Kidney epithelial cell (primary cell): ENCODE results near the gene GRB10. TPM values are rescaled to one million over a fixed set of nuclear protein-coding genes. Genes with fewer than 3 reads are reported as not detected.

Source experiments
- DNase-seq: peaks from one replicate; pipeline ENCODE4 v3.0.0-alpha.2; 2010; ENCODE audit warnings: low read depth
- H3K27me3 ChIP-seq: 2 replicates; pipeline ENCODE4 v1.6.0; 2011; ENCODE audit warnings: low read length; ENCODE audit not compliant: control insufficient read depth, insufficient read depth
- H3K36me3 ChIP-seq: 2 replicates; pipeline ENCODE4 v1.5.1; 2011; ENCODE audit warnings: low read length; ENCODE audit not compliant: control insufficient read depth, insufficient read depth
- H3K4me3 ChIP-seq: 2 replicates; pipeline ENCODE4 v1.5.1; 2011; ENCODE audit warnings: low read depth, mild to moderate bottlenecking, control low read depth, low read length
- CTCF ChIP-seq: IDR thresholded peaks from 2 replicates; pipeline ENCODE4 v1.5.1; 2011; ENCODE audit warnings: mild to moderate bottlenecking, moderate library complexity, low read length, control low read depth, inconsistent platforms; ENCODE audit not compliant: insufficient read depth, poor library complexity, severe bottlenecking
- total RNA-seq: library from RNA; depleted of rRNA; stranded (reverse); fragments of >200 nt; gene quantifications from 2 replicates; pipeline ENCODE4 v1.2.3, GENCODE V29; 2015

GRB10 gene
- total RNA-seq, 1 donor from 2014 or later = 86.3 TPM

DNA sequence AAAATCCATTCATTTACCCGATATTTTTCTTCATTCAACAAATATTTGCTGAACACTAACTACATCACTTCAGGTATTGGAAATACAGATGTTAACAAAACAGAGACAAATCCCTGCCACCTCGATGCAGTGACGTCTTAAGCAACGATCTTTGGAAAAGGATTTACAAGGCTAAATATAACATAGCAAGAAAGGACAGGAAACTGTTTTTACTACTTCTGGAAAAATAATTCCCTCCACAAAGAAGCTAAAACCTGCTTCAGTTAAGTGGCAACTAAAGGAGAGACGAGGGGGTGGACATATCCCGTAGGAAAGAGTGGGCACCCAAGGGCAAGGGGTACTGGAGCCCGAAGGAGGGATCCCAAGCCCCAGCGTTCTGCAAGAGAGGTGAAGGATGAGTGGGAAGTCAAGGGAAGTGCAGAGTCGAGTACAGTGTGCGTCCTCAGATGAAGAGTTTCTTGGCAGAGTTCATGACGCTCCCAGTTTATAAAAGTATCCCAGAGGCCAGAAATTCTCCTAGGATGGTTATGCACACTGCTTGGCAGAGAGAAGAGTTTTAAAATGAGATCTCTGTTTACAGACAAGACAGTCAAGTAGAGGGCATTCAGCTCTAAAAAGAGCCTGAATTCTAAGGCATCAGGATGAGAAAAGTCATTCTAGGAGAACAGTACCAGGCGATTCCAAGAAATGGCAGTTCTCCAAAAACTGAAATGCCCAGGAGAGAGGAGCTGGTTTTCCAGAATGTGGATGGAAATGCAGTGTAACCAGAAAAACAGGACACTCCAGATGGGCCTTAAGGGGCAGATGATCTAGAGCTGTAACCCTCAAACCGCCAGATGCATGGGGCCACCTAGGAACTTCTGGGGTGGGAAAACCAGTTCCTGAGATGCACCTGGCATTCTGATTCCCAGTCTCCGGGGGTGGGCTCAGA lies 97.3 kb downstream of the GRB10 start:
- Histone ChIP-seq H3K36me3 (peaks cover 2% of the 10 kb centered on the region), H3K4me3 (no peak overlapping the region), H3K27me3 (no peaks in the 10 kb centered on the region)
- no peak for DNase-seq
- no peak for TF ChIP-seq CTCF

DNA sequence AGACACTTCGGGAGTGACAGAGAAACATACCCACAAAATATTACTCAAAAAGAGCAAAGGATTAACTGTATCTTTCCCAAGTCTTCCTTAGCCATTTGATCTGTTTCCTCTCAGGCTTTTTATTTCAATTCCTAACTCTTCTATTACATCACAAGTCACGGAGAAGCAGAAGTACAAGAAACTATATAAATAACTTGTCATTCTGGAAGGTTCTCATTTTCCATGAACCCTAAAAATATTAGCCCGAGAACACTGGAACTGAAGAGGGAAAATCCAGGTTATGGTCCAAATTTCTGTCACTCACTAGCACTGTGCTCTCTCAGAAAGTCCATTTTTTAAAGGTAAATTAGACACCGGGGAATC lies 98.0 kb downstream of the GRB10 start:
- no peak for DNase-seq
- Histone ChIP-seq H3K27me3 (no peaks in the 10 kb centered on the region), H3K4me3 (no peak overlapping the region), H3K36me3 (peaks cover 2% of the 10 kb centered on the region)
- TF ChIP-seq CTCF = no peak

DNA sequence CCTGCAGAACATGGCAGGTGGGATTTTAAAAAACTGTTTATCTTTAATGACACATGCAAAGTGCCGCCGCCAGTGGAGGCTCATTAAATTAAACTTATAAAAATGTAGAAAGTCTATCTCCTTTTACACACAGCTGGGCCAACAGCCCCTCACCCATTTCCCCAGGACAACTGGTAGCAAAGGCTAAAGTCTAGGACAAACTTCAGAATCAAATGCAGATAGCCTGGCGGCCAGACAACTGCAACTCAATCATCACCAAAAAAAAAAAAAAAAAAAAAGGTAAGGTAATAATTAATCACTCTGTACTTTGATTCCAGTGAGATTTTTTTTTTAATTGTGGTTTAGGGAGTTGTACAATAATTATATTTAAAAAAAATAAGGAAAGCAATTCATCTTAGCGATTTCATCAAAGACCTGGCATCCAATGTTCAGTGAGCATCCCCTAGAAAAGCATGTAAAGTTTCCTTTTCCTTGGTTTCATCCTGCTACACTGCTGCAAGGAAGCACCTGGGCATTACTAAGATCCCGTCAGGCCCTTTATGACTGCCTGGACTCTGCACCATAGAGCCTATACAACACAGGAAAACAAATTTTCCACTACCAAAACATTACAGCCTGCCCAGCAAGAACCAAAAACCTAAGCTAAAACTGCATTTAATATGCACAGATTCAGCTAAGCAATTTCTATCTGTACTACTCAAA lies 98.5 kb downstream of the GRB10 start:
- no peak for DNase-seq
- Histone ChIP-seq H3K36me3 (peaks cover 2% of the 10 kb centered on the region), H3K4me3 (no peak overlapping the region), H3K27me3 (no peaks in the 10 kb centered on the region)
- no peak for TF ChIP-seq CTCF

DNA sequence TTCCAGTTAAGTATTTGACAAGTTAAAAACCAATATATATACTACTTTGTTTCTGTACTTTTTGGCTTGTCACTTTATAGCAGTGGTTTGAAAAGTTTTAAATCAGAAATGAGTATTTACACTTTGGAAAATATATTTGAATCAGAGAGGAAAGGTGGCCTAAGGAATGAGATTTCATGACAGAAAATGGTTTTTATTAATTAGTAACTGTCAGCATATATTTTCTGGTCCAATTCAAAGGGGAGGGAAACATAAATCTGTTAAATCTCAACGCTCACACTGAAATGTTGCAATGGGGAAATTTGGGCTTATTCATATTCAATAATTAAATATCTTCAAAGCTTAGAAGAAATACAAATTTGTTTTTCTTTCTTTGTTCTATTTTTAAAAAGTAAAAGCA lies 100.1 kb downstream of the GRB10 start:
- no peak for DNase-seq
- no peak for TF ChIP-seq CTCF
- no peak overlapping the region for H3K4me3 ChIP-seq
- H3K27me3 ChIP-seq = no peaks in the 10 kb centered on the region
- no peaks in the 10 kb centered on the region for H3K36me3 ChIP-seq

DNA sequence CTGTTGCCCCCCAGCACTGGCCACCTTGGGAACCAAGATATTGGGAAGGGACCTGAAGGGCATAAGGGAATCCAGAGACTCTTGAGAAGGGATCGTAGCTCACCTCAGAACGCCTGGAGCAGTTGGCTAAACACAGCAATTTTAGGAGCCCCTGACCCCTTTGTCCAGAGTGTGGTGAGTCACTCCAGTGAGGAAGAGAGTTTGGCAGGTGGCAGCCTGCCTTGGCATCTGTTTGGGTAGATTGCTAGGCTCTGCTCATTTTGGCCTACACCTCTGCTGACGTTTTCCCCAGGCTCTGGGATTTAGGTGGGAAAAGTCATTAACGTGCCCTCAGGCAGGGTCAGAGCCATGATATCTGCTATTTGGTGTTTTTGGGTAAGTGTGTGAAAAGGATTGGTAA lies 100.6 kb downstream of the GRB10 start:
- no peak for TF ChIP-seq CTCF
- no peak for DNase-seq
- Histone ChIP-seq H3K27me3 (no peaks in the 10 kb centered on the region), H3K36me3 (no peaks in the 10 kb centered on the region), H3K4me3 (no peak overlapping the region)
